ENCODE results near the gene IGSF8. TPM values are rescaled to one million over a fixed set of nuclear protein-coding genes. Genes with fewer than 3 reads are reported as not detected.
A peak's percentile ranks its signal among the peaks of the same experiment; 100 is the strongest.

Gene IGSF8
- total RNA-seq, 1 experiment from 2014 or later, result 56.2 TPM

DNA sequence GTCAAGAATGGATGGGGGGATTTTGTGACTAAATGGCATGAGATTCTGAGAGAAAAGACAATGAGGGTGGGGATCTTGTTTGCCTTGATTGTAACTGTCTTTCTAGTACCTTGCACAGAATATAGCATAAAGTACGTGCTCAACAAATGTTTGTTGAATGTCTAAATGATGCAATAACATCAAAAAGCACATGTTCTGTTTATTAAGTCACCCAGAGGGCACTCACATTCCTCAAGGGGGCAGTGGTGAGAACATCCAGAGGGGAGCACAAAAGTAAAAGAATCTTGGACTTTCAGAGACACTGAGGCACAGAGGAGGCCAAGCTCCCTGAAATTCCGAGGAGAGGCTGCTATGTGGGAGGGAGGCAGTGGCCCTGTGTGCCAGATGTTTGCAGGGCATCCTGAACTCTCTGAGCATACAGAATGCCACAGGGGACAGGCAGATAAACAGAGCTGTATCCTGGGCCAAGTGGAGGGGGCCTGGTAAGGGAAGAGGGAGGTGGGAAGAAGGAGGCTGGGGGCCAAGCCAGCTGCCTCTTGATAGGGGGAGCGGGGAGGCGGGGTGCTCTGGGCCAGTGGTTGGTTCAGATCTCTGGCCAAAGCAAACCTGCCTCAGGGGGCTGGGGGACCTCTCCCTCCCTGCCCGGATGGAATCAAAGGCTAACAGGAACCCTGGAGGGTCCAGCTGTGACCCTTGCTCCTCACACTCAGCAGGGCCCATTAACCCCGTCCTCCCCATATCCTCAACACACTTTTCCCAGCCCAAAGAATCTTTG lies 10.7 kb upstream of the IGSF8 start:
- Histone ChIP-seq H3K27me3 (ENCODE audit: insufficient read depth, low read length) (no peaks in the 10 kb centered on the region), H2AFZ (ENCODE audit: low read length) (peak overlapping the region; percentile 1), H3K9me3 (ENCODE audit: control insufficient read depth, low read depth, low read length) (no peaks in the 10 kb centered on the region), H3K27ac (ENCODE audit: insufficient read length, low read depth, low read length) (no peak overlapping the region), H3K23me2 (ENCODE audit: insufficient read length, low read depth, low read length, poor library complexity, severe bottlenecking) (no peaks in the 10 kb centered on the region), H2BK5ac (ENCODE audit: insufficient read length, low read length) (no peak overlapping the region), H3K23ac (ENCODE audit: insufficient read length, low read depth, low read length) (no peak overlapping the region), H3K18ac (ENCODE audit: insufficient read length, low read depth, low read length) (peak overlapping the region; percentile 49), H4K8ac (replicated peaks; ENCODE audit: insufficient read length, low read depth, low read length) (no peak overlapping the region), H3K9ac (ENCODE audit: extremely low read depth, insufficient read length, low read length) (no peak overlapping the region), H3K79me1 (ENCODE audit: insufficient read depth, low read depth, low read length, poor library complexity, severe bottlenecking) (no peaks in the 10 kb centered on the region), H3K4me1 (ENCODE audit: insufficient read depth, low read length) (peaks cover 8% of the 10 kb centered on the region; the same call in 1 of the 2 replicates), H2BK120ac (ENCODE audit: low read depth, low read length, poor library complexity, severe bottlenecking) (peak overlapping the region; percentile 39), H2BK20ac (ENCODE audit: low read depth, low read length, poor library complexity, severe bottlenecking) (no peak overlapping the region), H4K5ac (ENCODE audit: insufficient read length, low read depth, low read length) (peak overlapping the region; percentile 10), H3K14ac (ENCODE audit: insufficient read depth, low read length) (no peak overlapping the region), H3T11ph (ENCODE audit: low read length) (no peak overlapping the region), H4K91ac (ENCODE audit: insufficient read length, low read depth, low read length) (no peak overlapping the region), H2AK5ac (ENCODE audit: insufficient read length, low read length) (no peak overlapping the region), H3K79me2 (ENCODE audit: insufficient read depth, low read length) (no peaks in the 10 kb centered on the region), H4K20me1 (ENCODE audit: control insufficient read depth, insufficient read depth, insufficient read length) (no peaks in the 10 kb centered on the region), H3K56ac (ENCODE audit: insufficient read length, low read depth, low read length) (no peak overlapping the region), H2BK15ac (ENCODE audit: low read depth, low read length) (no peak overlapping the region), H2BK12ac (ENCODE audit: insufficient read length, low read depth, low read length) (no peak overlapping the region), H3K4ac (ENCODE audit: low read depth, low read length) (peak overlapping the region; percentile 57; the same call in 1 of the 2 replicates), H3K4me2 (ENCODE audit: insufficient read depth, insufficient read length, low read length) (no peak overlapping the region)
- peak; percentile 75 for TF ChIP-seq CTCF (conservative IDR thresholded peaks at IDR 0.05)
- Mint-ChIP-seq H3K36me3 (ENCODE audit: insufficient read depth in 1 of 3, low read depth in 3 of 3) (no peaks in the 10 kb centered on the region; a peak in 1 of 7 replicates), H3K27me3 (ENCODE audit: low read depth) (peaks cover 5% of the 10 kb centered on the region), H3K4me1 (peaks cover 47 to 59% of the 10 kb centered on the region in 2 experiments), H3K4me3 (peak overlapping the region in 1 of 2 experiments; percentile 52; a peak in 2 of 5 replicates), H3K27ac (peak overlapping the region; percentile 71 to 94 (median 87)), H3K9me3 (no peaks in the 10 kb centered on the region; a peak in 1 of 5 replicates)
- no CpG with 5 or more reads among the region's 6 CpGs for WGBS (ENCODE audit: extremely low coverage, insufficient read length, low lambda C conversion rate)
- DNase-seq, result no peak

Data from H9 (cell line).